HepG2 (cell line): ENCODE results near the gene ACADS. TPM values are rescaled to one million over a fixed set of nuclear protein-coding genes. Genes with fewer than 3 reads are reported as not detected.
A peak's percentile ranks its signal among the peaks of the same experiment; 100 is the strongest.

Experiments used
- ATF3 ChIP-seq: sonication (generic); formaldehyde crosslinking; IDR thresholded peaks from 2 replicates; pipeline ENCODE4 v1.4.0; 2020; ENCODE audit warnings: missing genetic modification reagents
- CC2D1A ChIP-seq: sonication (generic); formaldehyde crosslinking; IDR thresholded peaks from 2 replicates; pipeline ENCODE4 v1.8.1; 2023; ENCODE audit warnings: mild to moderate bottlenecking, missing genetic modification reagents
- EEA1 ChIP-seq: sonication (generic); formaldehyde crosslinking; IDR thresholded peaks from 2 replicates; pipeline ENCODE4 v1.5.1; 2020; ENCODE audit warnings: mild to moderate bottlenecking, missing genetic modification reagents, borderline replicate concordance
- FOXC1 ChIP-seq: sonication (generic); formaldehyde crosslinking; IDR thresholded peaks from 2 replicates; pipeline ENCODE4 v1.8.0; 2022; ENCODE audit warnings: mild to moderate bottlenecking, missing genetic modification reagents, borderline replicate concordance
- KDM3A ChIP-seq: IDR thresholded peaks from 2 replicates; pipeline ENCODE4 v1.6.1; 2018; ENCODE audit warnings: low read depth, missing compliant biosample characterization
- NCOA2 ChIP-seq: sonication (generic); formaldehyde crosslinking; IDR thresholded peaks from 2 replicates; pipeline ENCODE4 v1.8.0; 2022; ENCODE audit warnings: inconsistent platforms
- NFIC ChIP-seq: IDR thresholded peaks from 2 replicates; pipeline ENCODE4 v1.6.1; 2012; ENCODE audit warnings: mild to moderate bottlenecking, low read length, inconsistent platforms
- NONO ChIP-seq, 2 experiments: fragments of 450-650 bp in 1 of 2; sonication (generic) in 1 of 2; formaldehyde crosslinking in 1 of 2; IDR thresholded peaks in 1 of 2; conservative IDR thresholded peaks in 1 of 2; 2 replicates each; pipeline versions ENCODE4 v1.6.1 to v1.8.0; 2017 to 2022; ENCODE audit warnings: mild to moderate bottlenecking in 1 of 2, missing genetic modification reagents in 1 of 2, moderate library complexity in 1 of 2
- POLR2A ChIP-seq, 2 experiments: IDR thresholded peaks; 2 replicates each; pipeline ENCODE4 v1.6.1; 2011; ENCODE audit warnings: low read depth in 2 of 2, low read length in 2 of 2, mild to moderate bottlenecking in 1 of 2, moderate library complexity in 1 of 2; ENCODE audit not compliant: insufficient read depth in 1 of 2
- REXO4 ChIP-seq: sonication (generic); formaldehyde crosslinking; IDR thresholded peaks from 2 replicates; pipeline ENCODE4 v1.8.0; 2022; ENCODE audit warnings: missing genetic modification reagents, mild to moderate bottlenecking, borderline replicate concordance
- SKI ChIP-seq: fragments of 450-650 bp; IDR thresholded peaks from one replicate; pipeline ENCODE4 v1.6.1; 2018; ENCODE audit warnings: mild to moderate bottlenecking; ENCODE audit not compliant: partially characterized antibody
- SMAD1 ChIP-seq: sonication (generic); formaldehyde crosslinking; IDR thresholded peaks from 2 replicates; pipeline ENCODE4 v1.4.0; 2020; ENCODE audit warnings: missing genetic modification reagents, low read depth, mild to moderate bottlenecking, borderline replicate concordance
- SMAD9 ChIP-seq: sonication (generic); formaldehyde crosslinking; IDR thresholded peaks from 2 replicates; pipeline ENCODE4 v1.5.1; 2020; ENCODE audit warnings: mild to moderate bottlenecking, missing genetic modification reagents
- TBX3 ChIP-seq: fragments of 450-650 bp; IDR thresholded peaks from 2 replicates; pipeline ENCODE4 v1.6.1; 2017; ENCODE audit warnings: antibody characterized with exemption, mild to moderate bottlenecking, inconsistent platforms, borderline replicate concordance
- TERF1 ChIP-seq: sonication (generic); formaldehyde crosslinking; IDR thresholded peaks from 2 replicates; pipeline ENCODE4 v1.8.0; 2022; ENCODE audit warnings: mild to moderate bottlenecking, missing genetic modification reagents, moderate library complexity
- ZBTB46 ChIP-seq: sonication (generic); formaldehyde crosslinking; IDR thresholded peaks from 2 replicates; pipeline ENCODE4 v1.4.0; 2020; ENCODE audit warnings: mild to moderate bottlenecking, missing genetic modification reagents, borderline replicate concordance
- ZFP37 ChIP-seq: sonication (generic); formaldehyde crosslinking; IDR thresholded peaks from 2 replicates; pipeline ENCODE4 v1.4.0; 2020; ENCODE audit warnings: missing genetic modification reagents, borderline replicate concordance
- ZNF24 ChIP-seq: fragments of 450-650 bp; IDR thresholded peaks from 2 replicates; pipeline ENCODE4 v1.6.1; 2017; ENCODE audit warnings: antibody characterized with exemption, mild to moderate bottlenecking
- ZNF263 ChIP-seq: sonication (generic); formaldehyde crosslinking; IDR thresholded peaks from 2 replicates; pipeline ENCODE4 v1.4.0; 2020; ENCODE audit warnings: missing genetic modification reagents
- ZNF280D ChIP-seq: sonication (generic); formaldehyde crosslinking; IDR thresholded peaks from 2 replicates; pipeline ENCODE4 v1.5.1; 2020; ENCODE audit warnings: mild to moderate bottlenecking, missing genetic modification reagents
- ZNF331 ChIP-seq: sonication (generic); formaldehyde crosslinking; IDR thresholded peaks from 2 replicates; pipeline ENCODE4 v1.4.0; 2020; ENCODE audit warnings: missing genetic modification reagents
- ZNF460 ChIP-seq: sonication (generic); formaldehyde crosslinking; IDR thresholded peaks from 2 replicates; pipeline ENCODE4 v1.5.1; 2020; ENCODE audit warnings: missing genetic modification reagents, mild to moderate bottlenecking, borderline replicate concordance
- ZNF552 ChIP-seq: sonication (generic); formaldehyde crosslinking; IDR thresholded peaks from 2 replicates; pipeline ENCODE4 v1.9.0; 2022; ENCODE audit warnings: missing genetic modification reagents, mild to moderate bottlenecking, borderline replicate concordance
- polyA plus RNA-seq, 8 experiments: library from polyadenylated mRNA; depleted of rRNA in 3 of 8; stranded (reverse) in 7 of 8; unstranded in 1 of 8; fragments of >200 nt; fragmentation: Illumina TruSeq in 4 of 8; extraction: Trizol in 4 of 8; gene quantifications; 2 replicates each; pipeline versions ENCODE4 v1.2.1 to v1.2.3, GENCODE V29; 2011 to 2016; ENCODE audit warnings: low read depth in 4 of 8, missing spikeins in 1 of 8, mixed read lengths in 1 of 8; ENCODE audit not compliant: insufficient read depth in 1 of 8
- total RNA-seq, 5 experiments: library from RNA; depleted of rRNA; stranded (reverse); fragments of >200 nt; fragmentation: Illumina TruSeq; extraction: Trizol; gene quantifications; 2 replicates each; pipeline ENCODE4 v1.2.3, GENCODE V29; 2016; ENCODE audit warnings: low read depth in 1 of 5

The ACADS gene
- total and polyA plus RNA-seq, 2 of the 13 experiments (the other 11 are each of a cell fraction or from before 2014, with no cell fraction given) = 17.4 to 27.7 TPM

- TF ChIP-seq FOXC1 (peak; percentile 59; the same call in 1 of the 2 replicates), NCOA2 (CRISPR knock-in tag) (no peak), ZNF331 (CRISPR knock-in tag) (no peak; the same call in 1 of the 2 replicates), REXO4 (CRISPR knock-in tag) (no peak), ZNF460 (CRISPR knock-in tag) (no peak), ZNF552 (no peak), NONO (IDR thresholded peaks at IDR 0.05) (no peak), NONO (CRISPR knock-in tag; conservative IDR thresholded peaks at IDR 0.05) (0 out of 2 replicates have a peak, but pooled peaks have one; percentile 35), TERF1 (CRISPR knock-in tag) (no peak), ZBTB46 (no peak), POLR2A (IDR thresholded peaks at IDR 0.05; ENCODE audit: insufficient read depth in 1 of 2, low read depth in 2 of 2, low read length in 2 of 2) (peak; percentile 45 to 89; a peak in 3 of 4 replicates), ZNF280D (CRISPR knock-in tag) (no peak), ZFP37 (CRISPR knock-in tag) (no peak), SMAD1 (no peak), EEA1 (CRISPR knock-in tag) (no peak), ZNF263 (CRISPR knock-in tag) (no peak), TBX3 (no peak), SKI (no peak), SMAD9 (CRISPR knock-in tag) (no peak), KDM3A (CRISPR knock-in tag) (no peak), NFIC (no peak), CC2D1A (no peak), ATF3 (CRISPR knock-in tag) (peak; percentile 33; the same call in 1 of the 2 replicates), ZNF24 (no peak)
Observed at GRCh38 chr12:120725659-120726509, at the start of gene ACADS (continued).
